WI38 (cell line): ENCODE data around the gene KAT6B.

ENCODE experiments used
- H3K4me3 ChIP-seq: 2 replicates; pipeline ENCODE4 v1.5.1; 2011; ENCODE audit warnings: low read depth, mild to moderate bottlenecking, control low read depth, low read length
- CTCF ChIP-seq: IDR thresholded peaks from 2 replicates; pipeline ENCODE4 v1.5.1; 2012; ENCODE audit warnings: low read depth, mild to moderate bottlenecking, control low read depth, low read length

The KAT6B gene

DNA sequence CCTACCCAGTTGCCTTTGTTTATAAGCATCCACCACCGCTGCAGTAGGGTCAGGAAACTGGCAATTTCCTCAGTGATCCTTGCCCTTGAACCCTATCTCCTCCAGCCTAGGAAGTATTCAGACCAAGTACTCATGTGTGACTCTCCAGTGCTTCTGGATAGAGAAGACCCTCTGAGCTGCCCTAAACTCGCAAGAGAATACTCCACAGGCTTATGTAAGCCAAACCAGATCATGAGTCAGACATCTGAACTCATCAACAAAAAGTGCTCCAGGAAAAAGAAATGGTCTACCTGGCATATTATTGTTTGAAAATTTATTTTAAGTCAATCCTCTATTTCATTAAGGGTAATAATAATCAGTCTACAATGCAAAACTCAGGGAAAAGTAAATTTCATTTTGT is 101.3 kb downstream of the KAT6B start:
- H3K4me3 ChIP-seq: no peak overlapping the region
- TF ChIP-seq CTCF: no peak

GRCh38 chr10:74928742-74929191 is 102.4 kb downstream of the KAT6B start:
- H3K4me3 ChIP-seq: peak overlapping the region; percentile 8; the same call in 1 of the 2 replicates
- TF ChIP-seq CTCF: no peak

DNA sequence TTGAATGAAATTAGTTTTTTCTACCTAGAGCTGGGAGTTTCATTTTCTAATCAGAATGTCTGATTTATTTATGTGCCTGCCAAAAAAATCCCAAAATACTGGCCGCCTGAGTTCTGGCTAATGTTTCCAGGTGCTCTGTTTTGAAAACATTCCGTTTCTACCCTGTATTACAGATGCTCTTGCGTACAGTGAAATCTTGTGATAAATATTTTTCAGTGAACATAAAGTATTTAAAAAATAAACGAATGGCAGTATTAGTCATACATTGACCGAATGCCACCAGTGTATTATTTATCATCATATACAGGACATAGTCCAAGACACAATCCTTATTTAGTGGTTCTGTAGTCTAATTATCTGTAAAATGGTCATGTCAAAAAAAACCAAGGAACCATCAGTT is 102.8 kb downstream of the KAT6B start:
- peak overlapping the region; percentile 8; the same call in 1 of the 2 replicates for H3K4me3 ChIP-seq
- no peak for TF ChIP-seq CTCF

GRCh38 chr10:74930965-74931364 is 104.6 kb downstream of the KAT6B start:
- no peak for TF ChIP-seq CTCF
- H3K4me3 ChIP-seq: no peak overlapping the region

GRCh38 chr10:74932648-74933047 is 106.2 kb downstream of the KAT6B start:
- H3K4me3 ChIP-seq: no peak overlapping the region
- no peak for TF ChIP-seq CTCF

- no peak for TF ChIP-seq CTCF
- no peak overlapping the region for H3K4me3 ChIP-seq
Measured at GRCh38 chr10:74934100-74934812, 107.9 kb downstream of the KAT6B start.

DNA sequence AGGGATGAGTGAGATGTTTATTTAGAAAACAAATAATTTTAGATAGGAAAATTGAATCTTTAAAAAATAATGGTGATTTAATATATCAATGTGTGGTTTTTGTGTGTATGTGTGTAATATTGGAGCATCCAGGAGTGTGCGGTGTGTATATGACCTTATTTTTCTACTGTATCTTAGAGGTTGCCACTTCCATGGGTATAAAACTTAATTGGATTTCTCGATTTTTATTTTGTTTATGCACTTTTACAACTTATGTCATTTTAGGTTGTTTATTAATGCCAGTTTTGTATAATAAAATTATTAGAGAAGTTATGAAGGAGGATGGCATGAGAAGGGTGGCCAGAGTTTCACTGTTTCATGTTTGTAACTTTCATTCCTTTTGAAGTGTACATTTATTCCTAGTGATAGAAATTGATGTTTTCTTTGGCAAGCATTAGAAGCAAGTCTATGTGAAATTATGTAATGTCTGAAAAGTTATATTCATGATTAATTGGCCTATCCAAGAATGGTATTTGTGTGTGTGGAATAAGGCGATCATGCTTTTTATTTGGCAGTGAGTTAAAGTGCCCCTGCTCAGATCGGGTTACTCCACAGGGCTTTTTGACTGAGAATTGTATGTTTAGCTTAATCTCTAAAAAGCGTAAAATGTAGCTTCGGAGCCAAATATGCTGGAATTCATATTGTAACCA is 110.3 kb downstream of the KAT6B start:
- TF ChIP-seq CTCF: no peak
- H3K4me3 ChIP-seq: no peak overlapping the region
